GM21737 (cell line): Measurements from ENCODE around the gene SRGAP3.

Experiments used
- ATAC-seq: cut with Tn5 transposase; IDR thresholded peaks from one replicate; pipeline ENCODE4 v1.9.1; 2021; ENCODE audit warnings: mild to moderate bottlenecking, moderate library complexity; ENCODE audit not compliant: unreplicated experiment

The SRGAP3 gene

GRCh38 chr3:8993331-8993730 is 256.1 kb downstream of the SRGAP3 start:
- ATAC-seq: no peak

DNA sequence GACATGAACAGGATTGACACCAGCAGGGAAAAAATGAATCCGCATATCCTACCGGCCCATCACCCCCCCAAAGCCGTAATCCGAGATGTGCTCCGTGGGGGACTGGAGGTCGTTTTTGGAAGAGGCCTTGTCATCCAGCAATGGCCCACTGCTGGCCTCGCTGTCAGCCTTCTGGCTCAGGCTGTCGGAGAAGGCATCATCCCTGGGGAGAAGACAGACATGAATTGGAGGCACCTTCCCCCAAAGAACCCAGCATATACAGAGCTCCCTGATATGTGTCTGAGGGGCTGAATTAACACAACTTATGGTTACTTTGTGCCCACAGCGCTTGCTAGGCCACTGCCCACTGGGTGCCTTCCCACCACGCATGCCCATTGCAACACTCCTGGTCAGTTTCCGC is 256.6 kb downstream of the SRGAP3 start:
- ATAC-seq: no peak

- ATAC-seq: no peak
These were observed 257.2 kb downstream of the SRGAP3 start for GRCh38 chr3:8992199-8992598.

GRCh38 chr3:8990266-8991215 is 258.9 kb downstream of the SRGAP3 start:
- no peak for ATAC-seq

DNA sequence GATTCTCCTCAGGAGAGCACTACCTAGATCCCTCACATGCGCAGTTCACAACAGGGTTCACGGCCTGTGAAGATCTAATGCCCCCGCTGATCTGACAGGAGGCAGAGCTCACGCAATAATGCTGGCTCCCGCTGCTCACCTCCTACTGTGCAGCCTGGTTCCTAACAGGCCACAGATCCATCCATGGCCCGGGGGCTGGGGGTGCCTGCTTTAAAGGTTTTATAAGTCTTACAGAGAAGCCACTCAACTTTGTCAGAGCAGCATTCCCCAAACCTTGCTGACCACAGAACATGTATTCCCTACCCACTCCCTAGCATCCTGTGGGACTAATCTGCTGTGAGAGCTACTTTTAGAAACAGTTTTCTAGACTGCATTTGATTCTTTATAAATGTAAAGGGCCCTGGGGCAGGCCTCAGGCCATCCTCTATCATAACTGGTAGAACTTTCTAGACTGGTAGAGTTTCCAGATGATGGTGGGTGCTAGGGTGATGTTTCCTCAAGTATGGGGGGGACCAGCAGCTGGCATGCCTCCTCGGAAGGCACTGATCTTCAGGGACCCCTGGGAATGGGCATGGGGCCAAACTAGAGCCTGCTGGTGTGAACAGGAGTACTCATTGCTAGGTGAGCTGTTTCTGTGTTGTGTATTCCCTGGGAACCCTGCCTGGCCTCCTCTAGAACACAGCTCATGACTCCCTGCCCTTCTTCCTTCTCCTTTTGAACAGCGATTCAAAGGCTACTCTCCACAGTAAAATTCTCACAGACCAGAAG is 260.5 kb downstream of the SRGAP3 start:
- ATAC-seq: no peak

DNA sequence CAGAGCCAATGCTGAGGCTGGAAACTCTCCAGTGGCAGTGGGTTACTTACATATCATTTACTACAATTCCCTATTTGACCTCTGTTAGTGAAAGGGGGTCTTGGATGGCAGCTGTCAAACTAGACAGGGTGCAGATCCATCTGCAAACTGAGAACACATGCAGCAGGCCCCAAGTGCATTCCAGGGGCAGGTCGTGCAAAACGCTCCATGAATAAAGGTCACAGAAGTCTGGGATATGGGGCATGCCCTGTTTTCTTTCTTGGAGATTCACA is 261.1 kb downstream of the SRGAP3 start:
- no peak for ATAC-seq

- peak; percentile 83 for ATAC-seq
These were observed 261.6 kb downstream of the SRGAP3 start for GRCh38 chr3:8987645-8988383.

DNA sequence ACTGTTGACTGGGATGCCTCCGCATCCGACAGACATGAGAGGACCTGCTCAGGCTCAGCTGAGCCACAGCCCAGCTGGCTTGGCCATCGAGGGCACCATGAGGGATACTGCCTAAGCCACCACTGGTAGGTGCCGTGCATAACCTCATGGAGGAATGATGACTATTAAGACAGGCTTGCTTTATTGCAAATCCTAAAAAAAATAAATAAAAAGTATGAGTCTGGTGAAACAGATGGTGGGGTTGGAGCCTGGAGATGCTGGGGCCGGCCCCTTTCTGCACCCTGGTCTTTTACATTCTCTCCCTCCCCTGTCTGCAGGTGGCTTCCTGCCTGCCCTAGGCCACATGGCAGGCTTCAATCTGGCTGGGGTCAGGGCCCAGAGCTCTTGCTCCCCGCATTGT is 262.2 kb downstream of the SRGAP3 start:
- no peak for ATAC-seq

DNA sequence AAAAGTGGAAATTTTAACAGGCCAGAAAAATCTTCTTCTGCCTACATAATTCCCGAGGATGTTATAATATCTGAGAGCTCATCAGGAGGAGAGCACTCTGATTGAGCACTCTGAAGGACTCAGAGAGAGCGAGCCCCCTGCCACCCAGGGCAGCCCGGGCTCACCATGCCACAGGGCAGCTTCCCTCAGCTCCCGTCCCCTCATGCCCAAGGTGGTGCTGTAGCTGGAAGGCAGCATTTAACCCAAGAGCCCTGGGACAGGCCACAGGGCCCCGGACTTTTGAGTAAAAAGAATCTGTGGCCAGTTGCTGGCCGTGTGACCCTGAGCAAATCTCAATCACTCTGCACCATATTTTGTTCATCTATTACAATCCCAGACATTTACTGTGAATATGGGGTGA is 262.7 kb downstream of the SRGAP3 start:
- ATAC-seq: no peak

- ATAC-seq: no peak
These were observed 263.6 kb downstream of the SRGAP3 start for GRCh38 chr3:8985876-8986275.

DNA sequence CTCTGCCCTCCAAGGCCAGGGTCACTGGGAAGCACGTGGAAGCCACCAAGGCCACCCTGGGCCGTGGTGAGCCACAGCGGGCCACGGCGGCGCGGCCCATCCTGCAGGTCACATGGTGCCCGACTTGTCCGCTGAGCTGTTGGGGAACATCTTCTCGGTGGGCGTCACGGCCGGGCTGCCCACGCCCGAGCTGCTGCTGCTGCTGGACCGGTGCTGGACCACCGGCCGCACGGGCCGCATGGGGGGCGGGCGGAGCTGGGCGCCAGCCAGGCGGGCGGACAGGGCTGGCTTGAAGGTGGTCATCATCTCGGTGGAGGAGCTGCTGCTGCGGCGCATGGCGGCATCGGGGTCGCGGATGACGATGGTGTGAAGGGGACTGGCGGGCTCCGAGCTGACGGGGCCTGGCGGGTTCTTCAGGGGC is 264.0 kb downstream of the SRGAP3 start:
- ATAC-seq: no peak

- no peak for ATAC-seq
These were observed 264.9 kb downstream of the SRGAP3 start for GRCh38 chr3:8984526-8984925.

- no peak for ATAC-seq
These were observed 265.4 kb downstream of the SRGAP3 start for GRCh38 chr3:8984081-8984480.

GRCh38 chr3:8983591-8983990 is 265.9 kb downstream of the SRGAP3 start:
- ATAC-seq: no peak

GRCh38 chr3:8983026-8983425 is 266.4 kb downstream of the SRGAP3 start:
- ATAC-seq: no peak

GRCh38 chr3:8982509-8982908 is 266.9 kb downstream of the SRGAP3 start:
- no peak for ATAC-seq

GRCh38 chr3:8981700-8982099 is 267.7 kb downstream of the SRGAP3 start:
- ATAC-seq: no peak

DNA sequence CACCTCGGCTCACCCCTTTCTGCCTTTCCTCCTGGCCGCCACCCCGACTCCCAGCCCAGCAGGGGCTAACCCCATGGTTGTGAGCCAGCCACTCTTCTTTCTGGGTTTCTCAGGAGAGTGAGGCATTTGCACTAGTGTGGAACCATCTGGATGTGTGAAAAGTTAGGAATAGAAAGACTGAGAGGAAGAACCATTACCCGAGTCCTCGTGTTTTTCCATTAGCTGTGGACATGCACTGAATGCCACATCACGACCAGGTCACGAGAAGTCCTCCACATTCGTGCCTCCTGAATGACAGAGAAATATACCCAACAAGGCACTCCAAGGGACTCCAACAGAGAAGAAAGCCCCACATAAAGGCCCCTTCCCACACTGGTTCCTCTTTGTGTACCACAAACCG is 268.1 kb downstream of the SRGAP3 start:
- no peak for ATAC-seq

- no peak for ATAC-seq
These were observed 268.6 kb downstream of the SRGAP3 start for GRCh38 chr3:8980756-8981257.

GRCh38 chr3:8979262-8979661 is 270.2 kb downstream of the SRGAP3 start:
- no peak for ATAC-seq

GRCh38 chr3:8978551-8978950 is 270.9 kb downstream of the SRGAP3 start:
- ATAC-seq: no peak
